GM12865 (cell line): ENCODE measurements around the gene HEXB.

Source experiments
- DNase-seq: peaks from one replicate; pipeline ENCODE4 v3.0.0; 2010; ENCODE audit warnings: low read depth
- H3K4me3 ChIP-seq: 2 replicates; pipeline ENCODE4 v1.5.1; 2011; ENCODE audit warnings: mild to moderate bottlenecking, low read depth, low read length, control low read depth
- TF ChIP-seq, protein P1 (sequence below): IDR thresholded peaks from 2 replicates; pipeline ENCODE4 v1.5.1; 2011; ENCODE audit warnings: low read length, control low read depth, low read depth, inconsistent platforms; ENCODE audit not compliant: insufficient read depth; ENCODE audit errors: missing control alignments

Gene HEXB

DNA sequence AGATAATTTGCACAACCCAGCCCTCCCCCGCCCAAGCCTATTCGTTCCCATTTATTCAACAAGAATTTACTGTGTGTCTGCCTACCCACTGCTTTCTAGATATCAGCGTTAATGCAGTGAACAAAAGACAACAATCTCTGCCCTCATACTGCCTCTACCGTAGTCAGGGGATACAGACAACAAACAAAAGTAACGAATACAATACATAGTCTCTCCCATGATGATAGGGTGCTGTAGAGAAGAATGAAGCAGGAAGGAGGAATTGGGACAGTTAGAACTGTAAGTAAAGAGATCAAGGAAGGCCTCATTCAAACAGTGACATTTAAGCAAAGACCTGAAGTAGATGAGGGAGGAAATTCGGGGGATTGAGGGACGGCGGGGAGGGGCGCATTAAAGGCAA is 80.2 kb downstream of the HEXB start:
- no peak for DNase-seq
- TF ChIP-seq, protein P1, sequence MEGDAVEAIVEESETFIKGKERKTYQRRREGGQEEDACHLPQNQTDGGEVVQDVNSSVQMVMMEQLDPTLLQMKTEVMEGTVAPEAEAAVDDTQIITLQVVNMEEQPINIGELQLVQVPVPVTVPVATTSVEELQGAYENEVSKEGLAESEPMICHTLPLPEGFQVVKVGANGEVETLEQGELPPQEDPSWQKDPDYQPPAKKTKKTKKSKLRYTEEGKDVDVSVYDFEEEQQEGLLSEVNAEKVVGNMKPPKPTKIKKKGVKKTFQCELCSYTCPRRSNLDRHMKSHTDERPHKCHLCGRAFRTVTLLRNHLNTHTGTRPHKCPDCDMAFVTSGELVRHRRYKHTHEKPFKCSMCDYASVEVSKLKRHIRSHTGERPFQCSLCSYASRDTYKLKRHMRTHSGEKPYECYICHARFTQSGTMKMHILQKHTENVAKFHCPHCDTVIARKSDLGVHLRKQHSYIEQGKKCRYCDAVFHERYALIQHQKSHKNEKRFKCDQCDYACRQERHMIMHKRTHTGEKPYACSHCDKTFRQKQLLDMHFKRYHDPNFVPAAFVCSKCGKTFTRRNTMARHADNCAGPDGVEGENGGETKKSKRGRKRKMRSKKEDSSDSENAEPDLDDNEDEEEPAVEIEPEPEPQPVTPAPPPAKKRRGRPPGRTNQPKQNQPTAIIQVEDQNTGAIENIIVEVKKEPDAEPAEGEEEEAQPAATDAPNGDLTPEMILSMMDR = no peak

DNA sequence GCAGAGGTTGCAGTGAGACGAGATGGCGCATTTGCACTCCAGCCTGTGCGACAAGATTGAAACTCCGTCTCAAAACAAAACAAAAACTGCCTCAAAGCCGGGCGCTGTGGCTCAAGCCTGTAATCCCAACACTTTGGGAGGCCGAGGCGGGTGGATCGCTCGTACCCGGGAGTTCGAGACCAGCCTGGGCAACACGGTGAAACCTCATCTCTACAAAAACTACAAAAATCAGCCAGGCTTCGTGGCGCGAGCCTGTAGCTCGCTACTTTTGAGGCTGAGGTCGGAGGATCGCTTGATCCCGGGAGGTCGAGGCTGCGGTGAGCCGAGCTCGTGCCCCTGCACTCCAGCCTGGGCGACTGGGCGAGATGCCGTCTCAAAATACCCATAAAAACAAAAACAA is 80.9 kb downstream of the HEXB start:
- peak overlapping the region; percentile 94 for H3K4me3 ChIP-seq
- TF ChIP-seq, protein P1 = no peak
- no peak for DNase-seq

More for the DNA sequence above, 80.2 kb downstream of the HEXB start:
- no peak overlapping the region for H3K4me3 ChIP-seq

- peak overlapping the region; percentile 94 for H3K4me3 ChIP-seq
- DNase-seq = no peak
- TF ChIP-seq, protein P1 = no peak
These were observed 81.4 kb downstream of the HEXB start for GRCh38 chr5:74766418-74766848.

GRCh38 chr5:74766849-74767578 is 82.0 kb downstream of the HEXB start, which contains the start of the genes GFM2 and NSA2:
Gene GFM2 (minus strand): TSS chr5:74767117. CDS start chr5:74763742, 3,375 bp downstream.
Gene NSA2 (plus strand): TSS chr5:74767249. CDS start chr5:74767361, 112 bp downstream.
- H3K4me3 ChIP-seq = peak within 1 kb of the TSS; percentile 94
- TF ChIP-seq, protein P1 = no peak
- peak; percentile 95 for DNase-seq

DNA sequence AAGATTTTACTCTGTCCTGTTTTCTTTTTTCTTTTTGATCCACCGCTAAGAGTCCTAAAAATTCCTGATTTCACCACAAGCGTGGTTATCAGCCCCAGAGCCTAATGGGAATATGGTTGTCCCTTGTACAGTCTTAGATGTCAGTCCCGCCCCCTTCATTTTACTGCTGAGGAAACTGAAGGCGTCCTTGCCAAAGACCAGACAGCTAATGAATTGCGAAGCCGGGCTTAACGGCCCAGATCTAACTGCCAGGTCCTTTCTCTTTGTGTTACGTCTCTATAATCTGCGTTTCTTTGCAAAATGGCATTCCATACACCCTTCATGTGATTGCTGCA is 82.5 kb downstream of the HEXB start:
- peak overlapping the region; percentile 94 for H3K4me3 ChIP-seq
- peak; percentile 39 for DNase-seq
- TF ChIP-seq, protein P1 = no peak
